Osteocyte (in vitro differentiated cells): ENCODE measurements around the gene RBM18. TPM values are rescaled to one million over a fixed set of nuclear protein-coding genes. Genes with fewer than 3 reads are reported as not detected.

ENCODE experiments used
- DNase-seq: peaks from one replicate; pipeline ENCODE4 v3.0.0; 2021; ENCODE audit warnings: mixed read lengths; ENCODE audit not compliant: unreplicated experiment; ENCODE audit errors: extremely low spot score
- H3K27ac Mint-ChIP-seq: one replicate; pipeline ENCODE4 v1.8.0; 2021; ENCODE audit warnings: mild to moderate bottlenecking, mixed read lengths; ENCODE audit not compliant: unreplicated experiment
- H3K27me3 Mint-ChIP-seq: one replicate; pipeline ENCODE4 v1.8.0; 2021; ENCODE audit warnings: mixed read lengths; ENCODE audit not compliant: unreplicated experiment
- H3K36me3 Mint-ChIP-seq: one replicate; pipeline ENCODE4 v1.8.0; 2021; ENCODE audit warnings: mixed read lengths; ENCODE audit not compliant: unreplicated experiment
- H3K4me1 Mint-ChIP-seq: one replicate; pipeline ENCODE4 v1.8.0; 2021; ENCODE audit warnings: mixed read lengths; ENCODE audit not compliant: unreplicated experiment
- H3K4me3 Mint-ChIP-seq: one replicate; pipeline ENCODE4 v1.8.0; 2021; ENCODE audit warnings: mild to moderate bottlenecking, moderate library complexity, mixed read lengths; ENCODE audit not compliant: unreplicated experiment
- H3K9me3 Mint-ChIP-seq: one replicate; pipeline ENCODE4 v1.8.0; 2021; ENCODE audit warnings: mixed read lengths; ENCODE audit not compliant: unreplicated experiment
- CTCF ChIP-seq: fragments of 200-600 bp; sonication (generic); IDR thresholded peaks from 2 replicates; pipeline ENCODE4 v1.5.0; 2021; ENCODE audit warnings: antibody characterized with exemption, mild to moderate bottlenecking, moderate library complexity
- total RNA-seq: library from RNA; stranded (reverse); gene quantifications from 2 replicates; pipeline ENCODE4 v1.2.1, GENCODE V29; 2021

RBM18 gene
- total RNA-seq, 1 donor from 2014 or later: 24.2 TPM

- Mint-ChIP-seq H3K9me3 (no peaks in the 10 kb centered on the region), H3K4me3 (no peak overlapping the region), H3K4me1 (peaks cover 3% of the 10 kb centered on the region), H3K36me3 (peaks cover 43% of the 10 kb centered on the region), H3K27me3 (no peaks in the 10 kb centered on the region), H3K27ac (no peak overlapping the region)
- no peak for DNase-seq
- TF ChIP-seq CTCF: no peak
These were observed 13.3 kb downstream of the RBM18 start for GRCh38 chr9:122251351-122251750.

- Mint-ChIP-seq H3K27me3 (no peaks in the 10 kb centered on the region), H3K9me3 (no peaks in the 10 kb centered on the region), H3K4me1 (peaks cover 3% of the 10 kb centered on the region), H3K27ac (no peak overlapping the region), H3K4me3 (no peak overlapping the region), H3K36me3 (peaks cover 52% of the 10 kb centered on the region)
- no peak for DNase-seq
- TF ChIP-seq CTCF: no peak
These were observed 16.2 kb downstream of the RBM18 start for GRCh38 chr9:122248448-122248865.

- no peak for DNase-seq
- peaks cover 60% of the 10 kb centered on the region for H3K36me3 Mint-ChIP-seq
These were observed 18.0 kb downstream of the RBM18 start for GRCh38 chr9:122246666-122247065.

GRCh38 chr9:122244349-122244748 is 20.3 kb downstream of the RBM18 start:
- DNase-seq: no peak
- no peak for TF ChIP-seq CTCF
- Mint-ChIP-seq H3K4me1 (no peaks in the 10 kb centered on the region), H3K36me3 (peaks cover 60% of the 10 kb centered on the region), H3K27me3 (no peaks in the 10 kb centered on the region), H3K27ac (no peak overlapping the region), H3K9me3 (no peaks in the 10 kb centered on the region), H3K4me3 (no peak overlapping the region)

More at GRCh38 chr9:122246666-122247065, 18.0 kb downstream of the RBM18 start:
- no peak for TF ChIP-seq CTCF
- Mint-ChIP-seq H3K9me3 (no peaks in the 10 kb centered on the region), H3K4me3 (no peak overlapping the region), H3K27me3 (no peaks in the 10 kb centered on the region), H3K27ac (no peak overlapping the region), H3K4me1 (no peaks in the 10 kb centered on the region)

GRCh38 chr9:122239722-122240121 is 24.9 kb downstream of the RBM18 start:
- peaks cover 6% of the 10 kb centered on the region for H3K27me3 Mint-ChIP-seq
- no peak overlapping the region for H3K27ac Mint-ChIP-seq
- H3K36me3 Mint-ChIP-seq: peaks cover 50% of the 10 kb centered on the region
- DNase-seq: no peak
- H3K4me3 Mint-ChIP-seq: no peak overlapping the region
- no peaks in the 10 kb centered on the region for H3K9me3 Mint-ChIP-seq
- TF ChIP-seq CTCF: no peak
- no peaks in the 10 kb centered on the region for H3K4me1 Mint-ChIP-seq
